ENCODE data around the gene SLC41A1. TPM values are rescaled to one million over a fixed set of nuclear protein-coding genes. Genes with fewer than 3 reads are reported as not detected.

The SLC41A1 gene
- total RNA-seq, 2 donors from 2014 or later, result 4.8 to 8.1 TPM

GRCh38 chr1:205852969-205853368 is 40.0 kb upstream of the SLC41A1 start:
- intact Hi-C loops (cut with DNase I), result no loop called here
- Histone ChIP-seq H3K27ac (no peak overlapping the region), H3K36me3 (no peaks in the 10 kb centered on the region), H3K9ac (ENCODE audit: low read depth in 2 of 2, low read length in 2 of 2) (no peak overlapping the region), H3K4me3 (no peak overlapping the region), H3K27me3 (no peaks in the 10 kb centered on the region), H3K4me1 (no peaks in the 10 kb centered on the region), H3K9me3 (no peaks in the 10 kb centered on the region)
- DNase-seq, result no peak
- no peak for TF ChIP-seq CTCF (IDR thresholded peaks at IDR 0.05)

- no peak for DNase-seq
- intact Hi-C loops (cut with DNase I), result no loop called here
- Histone ChIP-seq H3K36me3 (no peaks in the 10 kb centered on the region), H3K9me3 (no peaks in the 10 kb centered on the region), H3K27ac (no peak overlapping the region), H3K4me1 (no peaks in the 10 kb centered on the region), H3K9ac (ENCODE audit: low read depth in 2 of 2, low read length in 2 of 2) (no peak overlapping the region), H3K4me3 (no peak overlapping the region), H3K27me3 (no peaks in the 10 kb centered on the region)
- TF ChIP-seq CTCF (IDR thresholded peaks at IDR 0.05), result no peak
Measured at GRCh38 chr1:205851993-205852392, 39.0 kb upstream of the SLC41A1 start.

GRCh38 chr1:205849619-205850355 is 36.8 kb upstream of the SLC41A1 start, which contains the start of gene PM20D1:
TSS of gene PM20D1 (minus strand) at chr1:205850132. CDS start at chr1:205850072, 60 bp downstream.
- peak; percentile 72 for DNase-seq

GRCh38 chr1:205843036-205843859 is 30.2 kb upstream of the SLC41A1 start:
- H3K4me1 ChIP-seq, result no peaks in the 10 kb centered on the region
- no peaks in the 10 kb centered on the region for H3K36me3 ChIP-seq
- TF ChIP-seq CTCF (IDR thresholded peaks at IDR 0.05), result no peak
- no peak for DNase-seq
- no peak overlapping the region for H3K9ac ChIP-seq (ENCODE audit: low read depth in 2 of 2, low read length in 2 of 2)
- no peak overlapping the region for H3K4me3 ChIP-seq
- H3K27me3 ChIP-seq, result no peaks in the 10 kb centered on the region
- H3K27ac ChIP-seq, result no peak overlapping the region
- intact Hi-C loops (cut with DNase I), result no loop called here
- no peaks in the 10 kb centered on the region for H3K9me3 ChIP-seq

More at GRCh38 chr1:205849619-205850355, 36.8 kb upstream of the SLC41A1 start, which contains the start of gene PM20D1:
- H3K4me3 ChIP-seq, result peak within 1 kb of the TSS; percentile 34
- no peaks in the 10 kb centered on the region for H3K27me3 ChIP-seq
- no peaks in the 10 kb centered on the region for H3K4me1 ChIP-seq
- no peak within 1 kb of the TSS for H3K27ac ChIP-seq
- no peak within 1 kb of the TSS for H3K9ac ChIP-seq (ENCODE audit: low read depth in 2 of 2, low read length in 2 of 2)
- no peaks in the 10 kb centered on the region for H3K36me3 ChIP-seq
- TF ChIP-seq CTCF (IDR thresholded peaks at IDR 0.05), result no peak
- no peaks in the 10 kb centered on the region for H3K9me3 ChIP-seq
- intact Hi-C loops (cut with DNase I), result no loop called here

- H3K4me3 ChIP-seq, result no peak overlapping the region
- no peaks in the 10 kb centered on the region for H3K36me3 ChIP-seq
- no peak overlapping the region for H3K27ac ChIP-seq
- TF ChIP-seq CTCF (IDR thresholded peaks at IDR 0.05), result no peak
- H3K9ac ChIP-seq (ENCODE audit: low read depth in 2 of 2, low read length in 2 of 2), result no peak overlapping the region
- no peaks in the 10 kb centered on the region for H3K4me1 ChIP-seq
- no peaks in the 10 kb centered on the region for H3K9me3 ChIP-seq
- H3K27me3 ChIP-seq, result no peaks in the 10 kb centered on the region
- intact Hi-C loops (cut with DNase I), result no loop called here
- DNase-seq, result no peak
Measured at GRCh38 chr1:205842229-205842628, 29.2 kb upstream of the SLC41A1 start.

All from colonic mucosa (tissue), 4 donors.